Mononuclear cell (primary cell): ENCODE results near the gene JAKMIP2. TPM values are rescaled to one million over a fixed set of nuclear protein-coding genes. Genes with fewer than 3 reads are reported as not detected.
"Not testable (repeated sequence)": the region's sequence is repeated elsewhere in the genome, so short reads cannot be mapped to it uniquely, and the experiment has no call there.

Experiments used
- H3K27me3 ChIP-seq: 2 replicates; pipeline ENCODE4 v1.6.0; 2011; ENCODE audit warnings: low read length, control low read depth; ENCODE audit not compliant: insufficient read depth
- H3K4me1 ChIP-seq: 2 replicates; pipeline ENCODE4 v1.5.1; 2011; ENCODE audit warnings: mild to moderate bottlenecking, low read length, control low read depth; ENCODE audit not compliant: insufficient read depth
- H3K4me3 ChIP-seq: 2 replicates; pipeline ENCODE4 v1.5.1; 2011; ENCODE audit warnings: mild to moderate bottlenecking, low read length, moderate library complexity
- H3K9me3 ChIP-seq: 2 replicates; pipeline ENCODE4 v1.5.1; 2011; ENCODE audit warnings: low read depth, mild to moderate bottlenecking, control low read depth, low read length
- total RNA-seq: library from RNA; depleted of rRNA; stranded (reverse); fragments of >200 nt; gene quantifications from one replicate; pipeline ENCODE4 v1.2.3, GENCODE V29; 2012

The JAKMIP2 gene
- total RNA-seq, 1 donor, result 1.2 TPM

DNA sequence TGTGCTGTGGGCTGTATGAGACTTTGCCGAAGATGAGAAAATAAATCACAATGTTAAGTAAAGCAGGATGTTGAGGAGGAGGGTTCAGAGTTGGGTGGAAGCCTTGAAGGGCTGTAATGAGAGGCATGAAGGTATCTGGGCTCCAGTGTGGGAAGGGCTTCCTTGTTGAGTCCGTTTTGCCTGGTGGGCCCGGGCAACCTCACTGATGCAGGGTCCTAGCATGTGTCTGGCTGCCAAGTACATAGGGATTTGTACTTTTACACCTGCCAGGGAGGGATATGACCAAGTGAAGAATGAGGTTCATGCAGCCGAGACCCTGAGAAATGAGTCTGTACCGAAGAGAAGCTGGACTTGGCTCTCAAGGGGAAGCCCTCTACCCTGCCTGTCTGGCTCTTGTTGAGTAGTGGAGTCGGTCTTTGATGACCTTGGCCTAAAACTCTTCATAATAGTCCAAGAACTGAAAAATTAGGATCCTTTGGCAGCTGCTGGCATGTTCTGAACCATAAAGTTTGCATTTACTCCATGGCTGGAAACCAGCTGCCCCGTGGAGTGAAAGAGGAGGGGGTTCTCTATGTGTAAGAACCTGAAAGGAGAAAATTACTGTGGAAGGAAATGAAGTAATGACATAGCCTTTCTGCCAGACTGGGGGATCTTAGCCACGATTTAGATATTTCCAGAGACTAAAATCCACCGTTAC lies 213.7 kb downstream of the JAKMIP2 start:
- Histone ChIP-seq H3K27me3 (no peaks in the 10 kb centered on the region), H3K9me3 (no peaks in the 10 kb centered on the region), H3K4me1 (no peaks in the 10 kb centered on the region), H3K4me3 (no peak overlapping the region)

- Histone ChIP-seq H3K27me3 (no peaks in the 10 kb centered on the region), H3K9me3 (no peaks in the 10 kb centered on the region), H3K4me1 (no peaks in the 10 kb centered on the region)
Observed at GRCh38 chr5:147567917-147568598, 214.5 kb downstream of the JAKMIP2 start.

DNA sequence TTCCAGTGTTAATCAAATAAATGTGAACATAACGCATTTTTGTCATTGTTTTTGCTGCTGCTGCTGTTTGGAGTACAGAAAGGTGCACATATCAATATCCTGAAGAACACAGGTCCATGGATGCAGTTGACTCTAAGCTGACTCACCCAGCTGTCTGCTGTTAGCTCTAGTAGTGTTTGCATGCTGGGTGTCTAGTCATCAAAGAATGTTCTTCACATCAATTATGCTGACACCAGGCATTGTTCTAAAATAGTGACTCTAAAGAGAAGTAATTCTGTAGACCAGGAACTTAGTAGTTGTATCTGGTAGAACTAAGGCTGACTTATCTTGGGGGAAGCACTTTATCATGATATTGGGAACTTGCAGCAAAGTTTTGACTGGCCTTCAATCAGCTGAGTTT lies 217.0 kb downstream of the JAKMIP2 start:
- H3K9me3 ChIP-seq, result no peaks in the 10 kb centered on the region
- H3K27me3 ChIP-seq, result no peaks in the 10 kb centered on the region
- no peak overlapping the region for H3K4me3 ChIP-seq
- no peaks in the 10 kb centered on the region for H3K4me1 ChIP-seq

More at GRCh38 chr5:147567917-147568598, 214.5 kb downstream of the JAKMIP2 start:
- no peak overlapping the region for H3K4me3 ChIP-seq

DNA sequence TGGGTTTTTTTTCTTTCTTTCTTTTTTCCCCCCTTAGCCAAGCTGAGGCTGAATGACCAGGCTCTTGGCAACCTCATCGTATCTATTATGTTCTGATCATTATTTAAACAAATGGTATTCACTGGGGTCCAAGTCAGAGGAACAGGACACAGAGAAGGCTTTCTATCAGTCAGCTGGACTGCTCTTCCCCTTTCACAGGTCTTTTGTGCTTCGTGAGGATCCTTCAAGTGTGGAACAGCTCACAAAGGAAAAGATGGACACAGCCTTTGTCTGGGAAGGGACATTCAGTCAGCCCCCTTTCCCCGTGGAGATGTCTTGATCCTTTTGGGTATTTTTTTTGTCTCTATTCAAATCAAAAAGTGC lies 218.4 kb downstream of the JAKMIP2 start:
- Histone ChIP-seq H3K4me1 (no peaks in the 10 kb centered on the region), H3K9me3 (no peaks in the 10 kb centered on the region), H3K4me3 (no peak overlapping the region), H3K27me3 (peaks cover 2% of the 10 kb centered on the region)

- Histone ChIP-seq H3K4me3 (no peak overlapping the region), H3K9me3 (no peaks in the 10 kb centered on the region), H3K27me3 (peaks cover 2% of the 10 kb centered on the region), H3K4me1 (no peaks in the 10 kb centered on the region)
Observed at GRCh38 chr5:147563466-147564123, 218.9 kb downstream of the JAKMIP2 start.

- H3K27me3 ChIP-seq, result peaks cover 2% of the 10 kb centered on the region
- H3K4me3 ChIP-seq, result no peak overlapping the region
- H3K9me3 ChIP-seq, result no peaks in the 10 kb centered on the region
- H3K4me1 ChIP-seq, result no peaks in the 10 kb centered on the region
Observed at GRCh38 chr5:147561435-147561834, 221.1 kb downstream of the JAKMIP2 start.

DNA sequence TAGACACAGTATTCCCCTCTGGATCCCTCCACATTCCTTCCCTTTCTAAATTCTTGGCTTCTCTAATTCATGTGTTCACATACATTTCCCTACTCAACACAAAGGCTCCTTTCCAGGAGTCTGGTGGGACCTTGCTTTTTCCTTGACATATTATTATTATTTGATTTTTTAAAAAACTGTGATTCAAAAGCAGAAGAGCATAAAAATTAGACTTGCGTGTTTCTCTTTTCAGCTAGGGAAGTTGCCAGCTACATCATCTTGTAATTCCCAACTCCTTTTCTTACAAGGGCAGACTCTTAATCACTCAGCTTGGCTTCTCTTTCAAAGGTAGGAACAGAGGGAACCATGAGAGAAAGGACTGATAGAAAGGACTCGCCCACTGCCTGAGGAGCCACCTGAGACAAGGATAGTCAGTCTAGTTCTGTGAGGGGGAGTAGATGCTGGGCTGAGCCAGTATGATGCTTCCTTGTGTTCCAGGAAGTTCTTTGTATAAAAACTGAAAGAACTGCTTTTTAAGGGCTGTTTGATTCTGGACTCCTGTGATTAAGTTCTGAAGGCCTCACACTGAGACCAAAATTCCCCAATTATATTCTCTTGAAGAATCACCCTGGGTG lies 221.7 kb downstream of the JAKMIP2 start:
- no peaks in the 10 kb centered on the region for H3K4me1 ChIP-seq
- H3K9me3 ChIP-seq, result no peaks in the 10 kb centered on the region
- H3K4me3 ChIP-seq, result no peak overlapping the region
- H3K27me3 ChIP-seq, result peaks cover 2% of the 10 kb centered on the region

DNA sequence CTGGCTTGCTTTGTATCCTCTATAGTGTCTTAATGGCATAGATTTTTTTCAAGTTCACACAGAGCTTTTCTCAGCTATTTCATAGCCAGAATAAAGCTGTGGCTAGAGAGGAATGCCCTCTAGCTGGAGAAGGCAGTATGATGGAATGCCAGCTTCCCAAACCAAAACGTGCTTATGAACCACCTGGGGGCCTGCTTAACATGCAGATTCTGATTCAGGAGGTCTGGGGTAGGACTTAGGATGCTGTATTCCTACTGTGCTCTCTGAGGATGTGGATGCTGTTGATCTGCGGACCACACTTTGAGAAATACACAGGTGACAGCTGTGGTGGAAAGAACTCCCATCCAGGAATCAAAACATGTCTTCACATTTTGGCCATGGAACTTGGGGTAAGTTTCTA lies 222.8 kb downstream of the JAKMIP2 start:
- Histone ChIP-seq H3K4me3 (no peak overlapping the region), H3K9me3 (no peaks in the 10 kb centered on the region), H3K27me3 (peaks cover 2% of the 10 kb centered on the region), H3K4me1 (no peaks in the 10 kb centered on the region)

- Histone ChIP-seq H3K27me3 (peaks cover 2% of the 10 kb centered on the region), H3K4me3 (no peak overlapping the region), H3K9me3 (no peaks in the 10 kb centered on the region), H3K4me1 (no peaks in the 10 kb centered on the region)
Observed at GRCh38 chr5:147558826-147559225, 223.7 kb downstream of the JAKMIP2 start.

GRCh38 chr5:147557876-147558745 lies 224.4 kb downstream of the JAKMIP2 start:
- Histone ChIP-seq H3K4me3 (no peak overlapping the region), H3K27me3 (peaks cover 2% of the 10 kb centered on the region), H3K9me3 (no peaks in the 10 kb centered on the region), H3K4me1 (no peaks in the 10 kb centered on the region)

DNA sequence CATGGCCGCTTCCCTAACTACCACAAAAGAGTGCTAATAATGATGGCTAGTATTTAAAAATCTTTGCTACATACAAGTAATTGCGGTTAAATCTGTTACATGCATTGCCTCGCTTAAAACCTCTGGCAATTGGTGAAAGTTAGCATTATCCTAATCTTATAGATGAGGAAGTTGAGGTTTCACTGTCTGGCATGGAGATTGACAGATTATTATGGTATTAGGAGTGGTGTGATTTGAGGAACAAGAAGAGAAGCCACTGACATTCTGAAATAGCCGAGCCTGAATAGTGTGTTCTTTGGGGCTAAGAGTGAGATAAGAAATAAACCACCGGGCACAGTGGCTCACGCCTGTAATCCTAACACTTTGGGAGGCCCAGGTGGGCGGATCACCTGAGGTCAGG lies 227.4 kb downstream of the JAKMIP2 start:
- Histone ChIP-seq H3K27me3 (peaks cover 2% of the 10 kb centered on the region), H3K4me3 (no peak overlapping the region), H3K9me3 (no peaks in the 10 kb centered on the region), H3K4me1 (no peaks in the 10 kb centered on the region)

DNA sequence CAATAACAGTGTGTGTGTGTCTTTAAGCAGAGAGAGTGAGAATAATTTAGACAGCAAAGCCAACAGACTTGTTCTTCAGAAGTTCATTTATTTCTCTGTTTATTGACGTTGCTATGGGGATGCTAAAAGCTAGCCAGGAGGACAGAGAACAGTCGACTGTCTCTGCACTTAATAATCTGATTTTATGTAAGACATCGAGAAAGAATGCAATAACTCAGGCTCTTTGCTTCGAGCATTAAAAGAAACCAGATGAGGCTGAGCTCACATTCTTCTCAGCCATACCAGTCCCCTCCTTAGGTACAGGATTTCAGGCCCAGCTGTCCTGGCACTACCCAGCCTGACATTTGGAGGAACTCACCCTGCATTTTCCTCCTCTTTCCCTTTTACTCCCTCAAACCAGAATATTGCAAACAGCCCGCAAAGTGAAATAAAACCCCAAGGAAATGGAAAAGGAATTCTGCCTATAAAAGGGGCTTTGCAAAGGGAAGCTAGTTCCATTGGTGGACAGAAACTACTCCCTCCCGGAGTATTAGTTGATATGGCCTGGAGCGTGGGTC lies 228.2 kb downstream of the JAKMIP2 start:
- Histone ChIP-seq H3K4me1 (no peaks in the 10 kb centered on the region), H3K9me3 (no peaks in the 10 kb centered on the region), H3K4me3 (no peak overlapping the region), H3K27me3 (no peaks in the 10 kb centered on the region)

GRCh38 chr5:147553817-147554216 lies 228.7 kb downstream of the JAKMIP2 start:
- H3K27me3 ChIP-seq, H3K9me3 ChIP-seq, H3K4me1 ChIP-seq, H3K4me3 ChIP-seq: not testable (repeated sequence)

GRCh38 chr5:147552897-147553296 lies 229.6 kb downstream of the JAKMIP2 start:
- Histone ChIP-seq H3K27me3 (no peaks in the 10 kb centered on the region), H3K9me3 (no peaks in the 10 kb centered on the region), H3K4me1 (no peaks in the 10 kb centered on the region), H3K4me3 (no peak overlapping the region)
